Measurements from ENCODE around the gene EYA4.

Gene EYA4

GRCh38 chr6:133225560-133225959 is 15.6 kb upstream of the EYA4 start:
- no peak overlapping the region for H3K4me3 ChIP-seq (ENCODE audit: low read depth, low read length)
- DNase-seq (ENCODE audit: low read depth): no peak
- TF ChIP-seq CTCF (IDR thresholded peaks at IDR 0.05; ENCODE audit: low read depth, low read length, missing control alignments): no peak

GRCh38 chr6:133227344-133227743 is 13.8 kb upstream of the EYA4 start:
- TF ChIP-seq CTCF (IDR thresholded peaks at IDR 0.05; ENCODE audit: low read depth, low read length, missing control alignments): no peak
- H3K4me3 ChIP-seq (ENCODE audit: low read depth, low read length): no peak overlapping the region
- DNase-seq (ENCODE audit: low read depth): no peak

DNA sequence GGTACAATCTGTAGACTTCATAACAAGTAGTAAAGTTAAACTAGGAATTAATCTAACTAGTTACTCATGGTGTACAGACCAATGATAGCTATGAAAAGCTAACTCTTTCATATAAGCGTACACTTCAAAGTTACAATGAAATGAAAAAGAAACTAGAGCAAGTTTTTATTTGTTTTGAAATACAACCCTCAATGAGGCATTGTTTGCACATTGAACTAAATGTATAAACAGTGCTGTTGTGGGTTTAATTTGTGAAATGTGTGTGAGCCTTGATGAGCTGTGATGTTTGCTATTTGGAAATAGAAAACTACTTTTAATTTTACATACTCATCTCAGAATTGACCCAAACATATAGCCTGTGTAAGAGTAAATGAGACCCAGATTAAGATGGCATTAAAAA is 11.1 kb upstream of the EYA4 start:
- no peak overlapping the region for H3K4me3 ChIP-seq (ENCODE audit: low read depth, low read length)
- no peak for DNase-seq (ENCODE audit: low read depth)
- no peak for TF ChIP-seq CTCF (IDR thresholded peaks at IDR 0.05; ENCODE audit: low read depth, low read length, missing control alignments)

GRCh38 chr6:133235221-133235620 is 5.9 kb upstream of the EYA4 start:
- no peak for DNase-seq (ENCODE audit: low read depth)
- TF ChIP-seq CTCF (IDR thresholded peaks at IDR 0.05; ENCODE audit: low read depth, low read length, missing control alignments): no peak
- no peak overlapping the region for H3K4me3 ChIP-seq (ENCODE audit: low read depth, low read length)

- DNase-seq (ENCODE audit: low read depth): no peak
- TF ChIP-seq CTCF (IDR thresholded peaks at IDR 0.05; ENCODE audit: low read depth, low read length, missing control alignments): no peak
- no peak overlapping the region for H3K4me3 ChIP-seq (ENCODE audit: low read depth, low read length)
These were observed 4.2 kb upstream of the EYA4 start for GRCh38 chr6:133236932-133237331.

- TF ChIP-seq CTCF (IDR thresholded peaks at IDR 0.05; ENCODE audit: low read depth, low read length, missing control alignments): no peak
- no peak overlapping the region for H3K4me3 ChIP-seq (ENCODE audit: low read depth, low read length)
- DNase-seq (ENCODE audit: low read depth): no peak
These were observed 559 bp upstream of the EYA4 start for GRCh38 chr6:133240511-133241085.

- no peak for TF ChIP-seq CTCF (IDR thresholded peaks at IDR 0.05; ENCODE audit: low read depth, low read length, missing control alignments)
- no peak for DNase-seq (ENCODE audit: low read depth)
- no peak overlapping the region for H3K4me3 ChIP-seq (ENCODE audit: low read depth, low read length)
These were observed 912 bp downstream of the EYA4 start for GRCh38 chr6:133241901-133242636.

Data from GM12864 (cell line).